ENCODE results near the gene C2CD2L. TPM values are rescaled to one million over a fixed set of nuclear protein-coding genes. Genes with fewer than 3 reads are reported as not detected.
"Not testable (repeated sequence)": the region's sequence is repeated elsewhere in the genome, so short reads cannot be mapped to it uniquely, and the experiment has no call there.

The C2CD2L gene
- total RNA-seq, 1 donor from 2014 or later = 13.2 TPM

- no peak for DNase-seq (ENCODE audit: extremely low read depth, low read depth, low spot score)
Observed at GRCh38 chr11:119092880-119093842, 14.0 kb upstream of the C2CD2L start.

- no peak for DNase-seq (ENCODE audit: extremely low read depth, low read depth, low spot score)
Observed at GRCh38 chr11:119093942-119094815, 13.0 kb upstream of the C2CD2L start.

- DNase-seq (ENCODE audit: extremely low read depth, low read depth, low spot score) = no peak
Observed at GRCh38 chr11:119094816-119095065, 12.4 kb upstream of the C2CD2L start.

GRCh38 chr11:119095066-119095880 lies 11.9 kb upstream of the C2CD2L start:
- DNase-seq (ENCODE audit: extremely low read depth, low read depth, low spot score) = peak; percentile 94

- DNase-seq (ENCODE audit: extremely low read depth, low read depth, low spot score) = no peak
Observed at GRCh38 chr11:119099711-119100110, 7.4 kb upstream of the C2CD2L start.

DNA sequence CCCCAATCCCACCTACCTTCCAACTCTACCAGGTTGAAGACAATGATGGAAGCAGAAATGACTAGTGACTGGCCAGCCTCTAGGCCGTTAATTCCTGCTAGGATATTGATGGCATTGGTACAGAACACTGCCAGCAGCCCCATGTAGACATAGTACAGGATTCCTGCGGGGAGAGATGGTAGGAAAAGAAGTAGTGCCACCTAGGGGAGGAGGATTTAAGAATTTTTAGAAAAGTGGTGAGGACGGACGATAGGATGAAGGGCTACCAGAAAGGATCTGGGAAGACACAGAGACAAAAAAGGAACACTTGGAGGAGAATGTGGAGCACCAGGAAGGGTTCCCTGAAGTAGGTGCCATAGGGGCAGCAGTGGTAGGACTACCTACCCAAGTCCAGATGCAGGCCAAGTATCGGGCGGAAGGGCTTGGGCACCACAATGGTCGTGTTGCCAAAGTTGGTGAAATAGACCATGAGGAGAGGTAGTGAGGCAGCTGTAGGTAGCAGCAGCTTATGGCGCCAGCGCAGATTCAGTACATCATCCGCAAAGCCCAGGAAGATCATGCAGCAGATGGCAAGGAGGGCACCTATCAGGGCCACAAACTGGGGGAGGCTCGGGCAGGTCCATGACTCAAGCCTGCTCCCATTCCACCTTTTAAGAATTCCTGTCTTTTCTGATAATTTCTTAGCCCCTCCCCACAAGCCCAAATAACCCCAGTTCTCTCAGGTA lies 6.7 kb upstream of the C2CD2L start:
- no peak for DNase-seq (ENCODE audit: extremely low read depth, low read depth, low spot score)

- DNase-seq (ENCODE audit: extremely low read depth, low read depth, low spot score) = no peak
Observed at GRCh38 chr11:119100994-119101758, 6.0 kb upstream of the C2CD2L start.

DNA sequence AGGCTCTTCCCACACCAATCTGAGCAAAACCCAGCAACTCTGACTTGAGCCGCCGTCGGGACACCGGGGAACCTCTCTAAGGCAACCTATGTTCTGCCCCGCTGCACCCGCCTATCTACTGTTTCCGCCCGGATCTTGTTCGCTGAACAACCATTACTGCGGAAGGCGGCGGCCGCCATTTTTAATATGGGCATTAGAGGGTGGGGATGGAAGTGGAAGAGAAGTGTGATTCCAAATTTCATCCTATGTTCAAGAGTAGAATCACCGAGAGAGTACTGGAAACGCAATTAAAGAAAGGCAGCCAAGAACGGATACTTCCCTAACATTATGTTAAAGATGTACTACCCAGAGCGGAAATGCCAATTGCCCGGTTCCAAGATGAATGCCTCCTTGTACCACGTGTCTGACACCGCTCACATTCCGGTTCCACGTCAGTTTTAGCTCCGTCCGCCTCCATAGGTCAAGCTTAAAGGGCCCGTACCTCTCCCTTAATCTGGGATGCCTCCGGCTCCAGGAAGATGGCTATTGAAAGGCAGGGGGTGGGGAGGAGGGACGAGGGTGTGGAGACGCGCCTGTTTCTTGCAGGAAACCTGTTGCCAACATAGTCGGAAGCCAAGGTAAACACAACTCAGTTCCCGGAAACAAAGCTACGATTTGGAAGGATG lies 5.3 kb upstream of the C2CD2L start, which contains the start of gene DPAGT1:
TSS of gene DPAGT1 (minus strand) at position 95 of the 665 bp plus-strand sequence. CDS start 198 bp downstream, outside the sequence.
- DNase-seq (ENCODE audit: extremely low read depth, low read depth, low spot score) = peak; percentile 82

DNA sequence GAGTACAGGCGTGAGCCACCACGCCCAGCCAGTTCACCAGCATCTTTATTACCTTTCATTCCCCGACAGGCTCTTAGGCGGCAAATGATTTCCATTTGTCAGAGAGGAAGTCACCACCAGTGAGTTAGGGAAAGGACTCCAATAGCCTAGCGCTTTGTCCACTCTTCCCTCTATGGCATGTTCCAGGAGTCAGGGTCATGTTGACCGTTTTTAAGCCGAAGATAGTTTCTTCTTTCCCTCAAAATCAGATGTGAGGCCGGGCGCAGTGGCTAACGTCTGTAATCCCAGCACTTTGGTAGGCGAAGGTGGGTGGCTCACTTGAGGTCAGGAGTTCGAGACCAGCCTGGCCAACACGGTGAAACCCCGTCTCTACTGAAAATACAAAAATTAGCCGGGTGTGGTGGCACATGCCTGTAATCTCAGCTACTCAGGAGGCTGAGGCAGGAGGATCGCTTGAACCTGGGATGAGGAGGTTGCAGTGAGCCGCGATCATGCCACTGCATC lies 3.9 kb upstream of the C2CD2L start:
- not testable (repeated sequence) for DNase-seq (ENCODE audit: extremely low read depth, low read depth, low spot score)

DNA sequence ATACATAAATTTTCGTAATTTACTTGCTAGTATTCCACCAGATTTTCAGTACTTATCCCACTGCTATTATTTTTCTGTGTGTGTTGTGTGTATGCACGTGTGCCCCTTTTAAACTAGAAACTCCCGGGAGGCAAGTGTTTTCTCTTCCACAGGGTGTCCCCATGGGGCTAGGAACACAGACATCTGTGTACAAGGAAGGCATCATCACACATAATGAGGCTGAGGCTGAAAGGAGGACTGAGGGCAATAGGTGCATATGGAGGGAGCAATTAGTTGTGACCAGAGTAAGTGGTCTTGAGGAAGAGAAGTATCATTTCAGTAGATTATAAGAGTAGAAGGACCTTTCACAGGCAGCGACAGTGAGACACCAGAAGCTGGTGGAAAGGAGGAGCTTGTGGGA lies 3.4 kb upstream of the C2CD2L start:
- no peak for DNase-seq (ENCODE audit: extremely low read depth, low read depth, low spot score)

- no peak for DNase-seq (ENCODE audit: extremely low read depth, low read depth, low spot score)
Observed at GRCh38 chr11:119107538-119108145, 498 bp downstream of the C2CD2L start.

GRCh38 chr11:119108146-119108856 lies 1.2 kb downstream of the C2CD2L start:
- no peak for DNase-seq (ENCODE audit: extremely low read depth, low read depth, low spot score)

DNA sequence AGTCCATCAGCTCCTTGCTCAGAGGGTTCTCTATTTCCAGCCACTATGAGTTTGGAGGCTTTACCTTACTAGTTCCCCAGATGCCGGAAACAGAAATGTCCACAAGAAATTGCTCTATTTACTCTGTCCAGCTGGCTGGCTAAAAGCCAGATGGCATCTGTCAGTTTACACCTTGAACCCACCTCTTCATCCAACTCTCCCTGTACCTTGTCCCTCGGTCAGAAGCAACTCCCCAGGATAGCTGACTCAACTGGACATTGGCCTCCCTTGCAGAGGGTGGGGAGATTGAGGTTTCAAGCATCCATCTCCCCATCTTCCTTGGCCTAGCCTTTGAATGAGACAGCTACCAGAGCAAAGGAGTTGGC lies 1.7 kb downstream of the C2CD2L start:
- DNase-seq (ENCODE audit: extremely low read depth, low read depth, low spot score) = no peak

- DNase-seq (ENCODE audit: extremely low read depth, low read depth, low spot score) = no peak
Observed at GRCh38 chr11:119109843-119110242, 2.7 kb downstream of the C2CD2L start.

- DNase-seq (ENCODE audit: extremely low read depth, low read depth, low spot score) = no peak
Observed at GRCh38 chr11:119110439-119110838, 3.3 kb downstream of the C2CD2L start.

DNA sequence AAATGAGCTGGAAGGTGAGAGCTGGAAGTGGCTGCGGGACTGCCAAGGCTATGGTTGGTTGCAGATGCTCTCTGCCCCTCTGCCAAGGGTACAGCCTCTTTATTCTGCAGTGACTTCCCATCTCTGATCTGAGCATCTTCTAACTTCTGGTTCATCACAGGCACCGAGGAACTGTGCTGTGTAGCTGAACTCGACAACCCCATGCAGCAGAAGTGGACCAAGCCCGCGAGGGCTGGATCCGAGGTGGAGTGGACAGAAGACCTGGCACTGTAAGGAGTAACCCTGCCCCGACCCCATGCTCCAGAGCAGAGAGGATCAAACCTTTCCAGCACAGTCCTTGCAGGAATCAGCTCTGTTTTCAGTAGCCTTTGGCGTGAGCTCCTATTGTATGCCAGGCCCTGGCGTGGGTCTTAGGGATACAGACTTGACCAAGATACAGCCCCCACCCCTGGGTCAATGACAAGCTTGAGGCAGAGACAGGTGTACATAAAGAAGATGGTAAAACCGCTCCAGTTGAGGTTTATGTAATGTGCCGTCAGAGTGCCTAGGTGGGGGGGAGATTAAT lies 4.3 kb downstream of the C2CD2L start:
- DNase-seq (ENCODE audit: extremely low read depth, low read depth, low spot score) = no peak

- no peak for DNase-seq (ENCODE audit: extremely low read depth, low read depth, low spot score)
Observed at GRCh38 chr11:119112314-119113020, 5.3 kb downstream of the C2CD2L start.
